HK-2 (cell line): ENCODE data around the gene CARM1.
"Not testable (repeated sequence)": the region's sequence is repeated elsewhere in the genome, so short reads cannot be mapped to it uniquely, and the experiment has no call there.

ENCODE experiments used
- DNase-seq: peaks from one replicate; pipeline ENCODE4 v3.0.0-alpha.2; 2018; ENCODE audit not compliant: unreplicated experiment

Gene CARM1

GRCh38 chr19:10872546-10873107 lies 1.3 kb downstream of the CARM1 start:
- DNase-seq = no peak

- no peak for DNase-seq
These were observed 2.7 kb downstream of the CARM1 start for GRCh38 chr19:10874024-10874423.

- no peak for DNase-seq
These were observed 5.3 kb downstream of the CARM1 start for GRCh38 chr19:10876459-10877240.

GRCh38 chr19:10877608-10878007 lies 6.3 kb downstream of the CARM1 start:
- DNase-seq = not testable (repeated sequence)

- no peak for DNase-seq
These were observed 6.9 kb downstream of the CARM1 start for GRCh38 chr19:10878253-10878652.

GRCh38 chr19:10881403-10882107 lies 10.2 kb downstream of the CARM1 start:
- no peak for DNase-seq

GRCh38 chr19:10882108-10882457 lies 10.7 kb downstream of the CARM1 start:
- DNase-seq = no peak

GRCh38 chr19:10884274-10884673 lies 12.9 kb downstream of the CARM1 start:
- DNase-seq = no peak

GRCh38 chr19:10885201-10886169 lies 14.1 kb downstream of the CARM1 start:
- no peak for DNase-seq

- DNase-seq = no peak
These were observed 16.4 kb downstream of the CARM1 start for GRCh38 chr19:10887616-10888367.

GRCh38 chr19:10888421-10888866 lies 17.1 kb downstream of the CARM1 start:
- DNase-seq = no peak

GRCh38 chr19:10889880-10890279 lies 18.5 kb downstream of the CARM1 start:
- no peak for DNase-seq

- DNase-seq = no peak
These were observed 20.2 kb downstream of the CARM1 start for GRCh38 chr19:10891405-10892086.

GRCh38 chr19:10892256-10892655 lies 20.9 kb downstream of the CARM1 start:
- no peak for DNase-seq

- DNase-seq = no peak
These were observed 23.5 kb downstream of the CARM1 start for GRCh38 chr19:10894911-10895213.

GRCh38 chr19:10895363-10895762 lies 24.0 kb downstream of the CARM1 start:
- no peak for DNase-seq

GRCh38 chr19:10895920-10896319 lies 24.6 kb downstream of the CARM1 start:
- DNase-seq = no peak

- no peak for DNase-seq
These were observed 25.6 kb downstream of the CARM1 start for GRCh38 chr19:10896851-10897526.

- DNase-seq = no peak
These were observed 27.3 kb downstream of the CARM1 start for GRCh38 chr19:10898633-10899032.

GRCh38 chr19:10899151-10899653 lies 27.8 kb downstream of the CARM1 start:
- no peak for DNase-seq
